ENCODE data around the gene P4HB. TPM values are rescaled to one million over a fixed set of nuclear protein-coding genes. Genes with fewer than 3 reads are reported as not detected.

P4HB gene
- total RNA-seq, 1 donor from 2014 or later, result 462 TPM

GRCh38 chr17:81905993-81906392, 45.7 kb upstream of the P4HB start:
- Histone ChIP-seq H3K27me3 (no peaks in the 10 kb centered on the region), H3K36me3 (peaks cover 12% of the 10 kb centered on the region), H3K9me3 (no peaks in the 10 kb centered on the region), H3K4me1 (peaks cover 15% of the 10 kb centered on the region), H3K27ac (no peak overlapping the region), H3K4me3 (no peak overlapping the region)
- TF ChIP-seq CTCF (IDR thresholded peaks at IDR 0.05), result no peak
- intact Hi-C loops (cut with DNase I), result no loop called here
- ATAC-seq (no peak), DNase-seq (no peak)

GRCh38 chr17:81905424-81905875, 45.1 kb upstream of the P4HB start:
- TF ChIP-seq CTCF (IDR thresholded peaks at IDR 0.05), result no peak
- intact Hi-C loops (cut with DNase I), result no loop called here
- ATAC-seq, result no peak

GRCh38 chr17:81904600-81905423, 44.5 kb upstream of the P4HB start:
- Histone ChIP-seq H3K27ac (no peak overlapping the region), H3K27me3 (no peaks in the 10 kb centered on the region), H3K36me3 (peaks cover 20% of the 10 kb centered on the region), H3K4me1 (peaks cover 7% of the 10 kb centered on the region), H3K9me3 (no peaks in the 10 kb centered on the region), H3K4me3 (no peak overlapping the region)
- DNase-seq (no peak), ATAC-seq (no peak)
- no peak for TF ChIP-seq CTCF (IDR thresholded peaks at IDR 0.05)
- intact Hi-C loops (cut with DNase I), result no loop called here

More at GRCh38 chr17:81905424-81905875, 45.1 kb upstream of the P4HB start:
- Histone ChIP-seq H3K36me3 (peaks cover 14% of the 10 kb centered on the region), H3K9me3 (no peaks in the 10 kb centered on the region), H3K4me3 (no peak overlapping the region), H3K4me1 (peaks cover 14% of the 10 kb centered on the region), H3K27ac (no peak overlapping the region), H3K27me3 (no peaks in the 10 kb centered on the region)
- DNase-seq, result no peak

- Histone ChIP-seq H3K36me3 (peaks cover 27% of the 10 kb centered on the region), H3K4me3 (no peak overlapping the region), H3K9me3 (no peaks in the 10 kb centered on the region), H3K27me3 (no peaks in the 10 kb centered on the region), H3K4me1 (peaks cover 5% of the 10 kb centered on the region), H3K27ac (no peak overlapping the region)
- intact Hi-C loops (cut with DNase I), result no loop called here
- ATAC-seq (no peak), DNase-seq (no peak)
- TF ChIP-seq CTCF (IDR thresholded peaks at IDR 0.05), result no peak
Measured at GRCh38 chr17:81903896-81904599, 43.7 kb upstream of the P4HB start.

- ATAC-seq (no peak), DNase-seq (peak; percentile 58)
- H3K27ac ChIP-seq, result no peak overlapping the region
- no peaks in the 10 kb centered on the region for H3K27me3 ChIP-seq
- H3K36me3 ChIP-seq, result peaks cover 33% of the 10 kb centered on the region
- H3K9me3 ChIP-seq, result no peaks in the 10 kb centered on the region
- intact Hi-C loops (cut with DNase I), result no loop called here
- TF ChIP-seq CTCF (IDR thresholded peaks at IDR 0.05), result no peak
- H3K4me3 ChIP-seq, result no peak overlapping the region
- peaks cover 5% of the 10 kb centered on the region for H3K4me1 ChIP-seq
Measured at GRCh38 chr17:81903415-81903831, 43.1 kb upstream of the P4HB start.
